AG09309 (cell line): ENCODE results near the gene GPR183.

ENCODE experiments used
- DNase-seq: peaks from one replicate; pipeline ENCODE4 v3.0.0-alpha.2; 2010; ENCODE audit warnings: low read depth
- H3K4me3 ChIP-seq: 2 replicates; pipeline ENCODE4 v1.5.1; 2011; ENCODE audit warnings: mild to moderate bottlenecking, low read depth, low read length, moderate library complexity; ENCODE audit not compliant: control insufficient read depth
- CTCF ChIP-seq: IDR thresholded peaks from 2 replicates; pipeline ENCODE4 v1.5.1; 2011; ENCODE audit warnings: mild to moderate bottlenecking, low read depth, low read length, inconsistent platforms; ENCODE audit not compliant: insufficient read depth, control insufficient read depth; ENCODE audit errors: missing control alignments

The GPR183 gene

GRCh38 chr13:99346335-99347042, 39.3 kb upstream of the GPR183 start:
- no peak for DNase-seq
- TF ChIP-seq CTCF, result no peak
- H3K4me3 ChIP-seq, result no peak overlapping the region

GRCh38 chr13:99345345-99345744, 38.1 kb upstream of the GPR183 start:
- no peak overlapping the region for H3K4me3 ChIP-seq
- TF ChIP-seq CTCF, result no peak
- DNase-seq, result no peak

GRCh38 chr13:99344610-99345208, 37.5 kb upstream of the GPR183 start:
- no peak for TF ChIP-seq CTCF
- DNase-seq, result no peak

GRCh38 chr13:99342723-99343315, 35.6 kb upstream of the GPR183 start:
- TF ChIP-seq CTCF, result no peak
- H3K4me3 ChIP-seq, result no peak overlapping the region
- DNase-seq, result no peak

More at GRCh38 chr13:99344610-99345208, 37.5 kb upstream of the GPR183 start:
- no peak overlapping the region for H3K4me3 ChIP-seq

GRCh38 chr13:99341969-99342722, 34.9 kb upstream of the GPR183 start:
- no peak overlapping the region for H3K4me3 ChIP-seq
- DNase-seq, result no peak
- no peak for TF ChIP-seq CTCF

- no peak overlapping the region for H3K4me3 ChIP-seq
- DNase-seq, result no peak
- no peak for TF ChIP-seq CTCF
These were observed 33.4 kb upstream of the GPR183 start for GRCh38 chr13:99340638-99341037.
